Measurements from ENCODE around the gene PLEK. TPM values are rescaled to one million over a fixed set of nuclear protein-coding genes. Genes with fewer than 3 reads are reported as not detected.
"Not testable (repeated sequence)": the region's sequence is repeated elsewhere in the genome, so short reads cannot be mapped to it uniquely, and the experiment has no call there.

Gene PLEK
- polyA plus RNA-seq, 1 donor from 2014 or later: 0.07 TPM

GRCh38 chr2:68345129-68345875 lies 19.8 kb upstream of the PLEK start:
- TF ChIP-seq SMC3 (conservative IDR thresholded peaks at IDR 0.05; ENCODE audit: poor library complexity): no peak
- H3K4me2 ChIP-seq (ENCODE audit: low read length): no peak overlapping the region
- H2AFZ ChIP-seq (ENCODE audit: low read depth, low read length): no peak overlapping the region

GRCh38 chr2:68349091-68349490 lies 16.0 kb upstream of the PLEK start:
- H3K79me2 ChIP-seq (replicated peaks; ENCODE audit: insufficient read depth, low read length); H3K27me3 ChIP-seq (ENCODE audit: insufficient read depth, low read depth, low read length); H3F3A ChIP-seq (ENCODE audit: insufficient read depth, low read length, poor library complexity, severe bottlenecking); H3K4me2 ChIP-seq (ENCODE audit: low read length); H3K4me3 ChIP-seq (ENCODE audit: low read length); H3K36me3 ChIP-seq (ENCODE audit: insufficient read depth, low read length); H2AFZ ChIP-seq (ENCODE audit: low read depth, low read length); H3K9ac ChIP-seq (ENCODE audit: low read length); H4K20me1 ChIP-seq (ENCODE audit: insufficient read depth); H3K27ac ChIP-seq (ENCODE audit: low read length); H3K9me2 ChIP-seq (ENCODE audit: insufficient read depth, low read length); H3K9me3 ChIP-seq (ENCODE audit: low read length): not testable (repeated sequence)

More at GRCh38 chr2:68345129-68345875, 19.8 kb upstream of the PLEK start:
- H3K9me3 ChIP-seq (ENCODE audit: low read length): no peaks in the 10 kb centered on the region
- no peaks in the 10 kb centered on the region for H3K9me2 ChIP-seq (ENCODE audit: insufficient read depth, low read length)
- H3K36me3 ChIP-seq (ENCODE audit: insufficient read depth, low read length): no peaks in the 10 kb centered on the region
- no peaks in the 10 kb centered on the region for H3K79me2 ChIP-seq (replicated peaks; ENCODE audit: insufficient read depth, low read length)
- H3K27me3 ChIP-seq (ENCODE audit: insufficient read depth, low read depth, low read length): no peaks in the 10 kb centered on the region
- H3F3A ChIP-seq (ENCODE audit: insufficient read depth, low read length, poor library complexity, severe bottlenecking): no peaks in the 10 kb centered on the region
- no peak overlapping the region for H3K4me3 ChIP-seq (ENCODE audit: low read length)
- H4K20me1 ChIP-seq (ENCODE audit: insufficient read depth): no peaks in the 10 kb centered on the region
- H3K9ac ChIP-seq (ENCODE audit: low read length): no peak overlapping the region
- H3K27ac ChIP-seq (ENCODE audit: low read length): no peak overlapping the region

- no peak overlapping the region for H3K9ac ChIP-seq (ENCODE audit: low read length)
- no peak overlapping the region for H3K27ac ChIP-seq (ENCODE audit: low read length)
- no peaks in the 10 kb centered on the region for H4K20me1 ChIP-seq (ENCODE audit: insufficient read depth)
- TF ChIP-seq TAF1 (IDR thresholded peaks at IDR 0.05; ENCODE audit: low read depth): no peak
- TF ChIP-seq EZH2 (IDR thresholded peaks at IDR 0.05; ENCODE audit: borderline replicate concordance, insufficient read depth, low read length, poor library complexity, severe bottlenecking): no peak
- TF ChIP-seq EP300 (conservative IDR thresholded peaks at IDR 0.05; ENCODE audit: poor library complexity, severe bottlenecking): no peak
- no peak for TF ChIP-seq RAD21 (conservative IDR thresholded peaks at IDR 0.05)
- no peak for TF ChIP-seq MXI1 (conservative IDR thresholded peaks at IDR 0.05; ENCODE audit: poor library complexity, severe bottlenecking)
- TF ChIP-seq REST (IDR thresholded peaks at IDR 0.05; ENCODE audit: borderline replicate concordance): no peak
- TF ChIP-seq, protein P1, sequence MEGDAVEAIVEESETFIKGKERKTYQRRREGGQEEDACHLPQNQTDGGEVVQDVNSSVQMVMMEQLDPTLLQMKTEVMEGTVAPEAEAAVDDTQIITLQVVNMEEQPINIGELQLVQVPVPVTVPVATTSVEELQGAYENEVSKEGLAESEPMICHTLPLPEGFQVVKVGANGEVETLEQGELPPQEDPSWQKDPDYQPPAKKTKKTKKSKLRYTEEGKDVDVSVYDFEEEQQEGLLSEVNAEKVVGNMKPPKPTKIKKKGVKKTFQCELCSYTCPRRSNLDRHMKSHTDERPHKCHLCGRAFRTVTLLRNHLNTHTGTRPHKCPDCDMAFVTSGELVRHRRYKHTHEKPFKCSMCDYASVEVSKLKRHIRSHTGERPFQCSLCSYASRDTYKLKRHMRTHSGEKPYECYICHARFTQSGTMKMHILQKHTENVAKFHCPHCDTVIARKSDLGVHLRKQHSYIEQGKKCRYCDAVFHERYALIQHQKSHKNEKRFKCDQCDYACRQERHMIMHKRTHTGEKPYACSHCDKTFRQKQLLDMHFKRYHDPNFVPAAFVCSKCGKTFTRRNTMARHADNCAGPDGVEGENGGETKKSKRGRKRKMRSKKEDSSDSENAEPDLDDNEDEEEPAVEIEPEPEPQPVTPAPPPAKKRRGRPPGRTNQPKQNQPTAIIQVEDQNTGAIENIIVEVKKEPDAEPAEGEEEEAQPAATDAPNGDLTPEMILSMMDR (IDR thresholded peaks at IDR 0.05; ENCODE audit: poor library complexity, severe bottlenecking): no peak
- no peak for TF ChIP-seq SMC3 (conservative IDR thresholded peaks at IDR 0.05; ENCODE audit: poor library complexity)
- TF ChIP-seq POLR2AphosphoS5 (IDR thresholded peaks at IDR 0.05): no peak
- H2AFZ ChIP-seq (ENCODE audit: low read depth, low read length): no peak overlapping the region
- no peaks in the 10 kb centered on the region for H3K36me3 ChIP-seq (ENCODE audit: insufficient read depth, low read length)
- H3K27me3 ChIP-seq (ENCODE audit: insufficient read depth, low read depth, low read length): no peaks in the 10 kb centered on the region
- no peaks in the 10 kb centered on the region for H3K9me2 ChIP-seq (ENCODE audit: insufficient read depth, low read length)
- H3K4me2 ChIP-seq (ENCODE audit: low read length): no peak overlapping the region
- H3K9me3 ChIP-seq (ENCODE audit: low read length): no peaks in the 10 kb centered on the region
- H3K79me2 ChIP-seq (replicated peaks; ENCODE audit: insufficient read depth, low read length): no peaks in the 10 kb centered on the region
- H3K4me3 ChIP-seq (ENCODE audit: low read length): no peak overlapping the region
- H3F3A ChIP-seq (ENCODE audit: insufficient read depth, low read length, poor library complexity, severe bottlenecking): no peaks in the 10 kb centered on the region
These were observed 13.1 kb upstream of the PLEK start for GRCh38 chr2:68351997-68352396.
